Duodenal mucosa (tissue), 2 donors: ENCODE results near the gene MYH11.
"Not testable (repeated sequence)": the region's sequence is repeated elsewhere in the genome, so short reads cannot be mapped to it uniquely, and the experiment has no call there.

Experiments
- H3K27ac ChIP-seq: one replicate; pipeline ENCODE4 v1.7.0; 2013; ENCODE audit warnings: low read depth, low read length
- H3K27me3 ChIP-seq, 2 donors: one replicate each; pipeline ENCODE4 v1.7.0; 2013; ENCODE audit warnings: low read length in 2 of 2, control low read depth in 1 of 2; ENCODE audit not compliant: insufficient read depth in 2 of 2, control insufficient read depth in 1 of 2
- H3K36me3 ChIP-seq, 2 donors: one replicate each; pipeline ENCODE4 v1.7.0; 2013; ENCODE audit warnings: low read length in 2 of 2, control low read depth in 1 of 2; ENCODE audit not compliant: insufficient read depth in 2 of 2, control insufficient read depth in 1 of 2
- H3K4me1 ChIP-seq, 2 donors: one replicate each; pipeline ENCODE4 v1.7.0; 2013; ENCODE audit warnings: low read length in 2 of 2, control low read depth in 1 of 2; ENCODE audit not compliant: insufficient read depth in 2 of 2, control insufficient read depth in 1 of 2
- H3K4me3 ChIP-seq, 2 donors: one replicate each; pipeline ENCODE4 v1.7.0; 2013; ENCODE audit warnings: low read length in 2 of 2, low read depth in 1 of 2
- H3K9ac ChIP-seq, 2 donors: one replicate each; pipeline ENCODE4 v1.7.0; 2013; ENCODE audit warnings: low read length in 2 of 2, low read depth in 1 of 2
- H3K9me3 ChIP-seq, 2 donors: one replicate each; pipeline ENCODE4 v1.7.0; 2013; ENCODE audit warnings: low read length in 2 of 2, control low read depth in 1 of 2; ENCODE audit not compliant: control insufficient read depth in 1 of 2

MYH11 gene

GRCh38 chr16:15701367-15701766 lies 155.5 kb downstream of the MYH11 start:
- H3K4me1 ChIP-seq, result no peaks in the 10 kb centered on the region
- H3K4me3 ChIP-seq, result no peak overlapping the region
- no peak overlapping the region for H3K27ac ChIP-seq
- H3K27me3 ChIP-seq, result no peaks in the 10 kb centered on the region
- H3K36me3 ChIP-seq, result peaks cover 29 to 56% of the 10 kb centered on the region in 2 donors
- H3K9me3 ChIP-seq, result no peaks in the 10 kb centered on the region
- no peak overlapping the region for H3K9ac ChIP-seq

GRCh38 chr16:15699819-15700218 lies 157.0 kb downstream of the MYH11 start:
- H3K27me3 ChIP-seq, result no peaks in the 10 kb centered on the region
- H3K4me3 ChIP-seq, result no peak overlapping the region
- H3K9ac ChIP-seq, result no peak overlapping the region
- no peaks in the 10 kb centered on the region for H3K4me1 ChIP-seq
- H3K27ac ChIP-seq, result no peak overlapping the region
- H3K36me3 ChIP-seq, result peaks cover 30 to 59% of the 10 kb centered on the region in 2 donors
- H3K9me3 ChIP-seq, result no peaks in the 10 kb centered on the region

DNA sequence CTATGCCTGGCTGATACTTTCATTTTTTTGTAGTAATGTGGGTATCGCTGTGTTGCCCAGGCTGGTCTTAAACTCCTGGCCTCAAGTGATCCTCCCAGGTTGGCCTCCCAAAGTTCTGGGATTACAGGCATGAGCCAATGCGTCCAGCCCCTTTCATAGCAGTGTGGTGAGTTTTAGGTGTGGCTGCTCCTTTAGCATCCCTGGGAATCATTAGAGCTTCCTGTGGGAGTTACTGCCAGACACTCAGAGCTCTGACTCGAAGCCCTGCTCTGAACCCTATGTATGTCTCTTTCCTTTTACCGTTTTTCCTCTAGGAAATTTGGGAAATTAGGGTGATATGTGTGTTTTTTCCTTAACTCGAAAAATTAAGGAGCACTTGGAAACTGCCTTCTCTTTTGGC lies 162.3 kb downstream of the MYH11 start:
- Histone ChIP-seq H3K27me3 (no peaks in the 10 kb centered on the region), H3K36me3 (peaks cover 36 to 84% of the 10 kb centered on the region in 2 donors), H3K4me3 (no peak overlapping the region), H3K4me1 (no peaks in the 10 kb centered on the region), H3K9me3 (no peaks in the 10 kb centered on the region), H3K9ac (no peak overlapping the region), H3K27ac (no peak overlapping the region)

- not testable (repeated sequence) for H3K27ac ChIP-seq, H3K9ac ChIP-seq, H3K27me3 ChIP-seq, H3K9me3 ChIP-seq, H3K4me1 ChIP-seq, H3K4me3 ChIP-seq
- H3K36me3 ChIP-seq, result peaks cover 28 to 84% of the 10 kb centered on the region in 2 donors
Measured at GRCh38 chr16:15692508-15692907, 164.3 kb downstream of the MYH11 start.

DNA sequence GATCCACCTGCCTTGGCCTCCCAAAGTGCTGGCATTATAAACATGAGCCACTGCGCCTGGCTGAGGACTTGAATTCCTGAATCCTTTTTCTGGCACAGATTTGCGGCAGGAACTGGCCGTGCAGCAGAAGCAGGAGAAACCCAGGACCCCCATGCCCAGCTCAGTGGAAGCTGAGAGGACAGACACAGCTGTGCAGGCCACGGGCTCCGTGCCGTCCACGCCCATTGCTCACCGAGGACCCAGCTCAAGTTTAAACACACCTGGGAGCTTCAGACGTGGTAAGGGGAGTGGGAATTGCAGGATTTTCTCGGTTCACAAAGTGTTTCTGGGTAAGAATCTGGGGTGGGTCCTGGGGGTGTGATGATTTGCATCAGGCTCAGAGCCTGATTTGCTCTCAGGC lies 165.8 kb downstream of the MYH11 start:
- Histone ChIP-seq H3K27ac (no peak overlapping the region), H3K4me3 (no peak overlapping the region), H3K36me3 (peaks cover 25 to 84% of the 10 kb centered on the region in 2 donors)

GRCh38 chr16:15690296-15690695 lies 166.5 kb downstream of the MYH11 start:
- peaks cover 25 to 87% of the 10 kb centered on the region in 2 donors for H3K36me3 ChIP-seq
- no peak overlapping the region for H3K9ac ChIP-seq
- H3K4me1 ChIP-seq, result no peaks in the 10 kb centered on the region
- H3K27ac ChIP-seq, result no peak overlapping the region
- H3K27me3 ChIP-seq, result no peaks in the 10 kb centered on the region
- no peak overlapping the region for H3K4me3 ChIP-seq
- H3K9me3 ChIP-seq, result no peaks in the 10 kb centered on the region

More for the DNA sequence above, 165.8 kb downstream of the MYH11 start:
- Histone ChIP-seq H3K9ac (no peak overlapping the region), H3K27me3 (no peaks in the 10 kb centered on the region), H3K4me1 (no peaks in the 10 kb centered on the region), H3K9me3 (no peaks in the 10 kb centered on the region)

DNA sequence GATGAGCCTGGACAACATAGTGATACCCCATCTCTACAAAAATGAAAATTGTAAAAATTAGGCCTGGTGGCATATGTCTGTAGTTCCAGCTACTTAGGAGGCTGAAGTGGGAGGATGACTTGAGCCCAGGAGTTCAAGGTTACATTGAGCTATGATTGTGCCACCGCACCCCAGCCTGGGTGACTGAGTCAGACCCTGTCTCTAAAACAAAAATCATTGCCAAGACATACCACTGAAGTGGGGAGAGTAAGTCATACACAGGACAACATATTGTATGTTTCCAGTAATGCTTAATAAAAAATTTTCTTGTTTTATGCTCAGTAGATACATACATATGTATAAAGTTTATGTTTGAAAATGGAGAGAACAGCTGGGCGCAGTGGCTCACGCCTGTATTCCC lies 167.5 kb downstream of the MYH11 start:
- H3K36me3 ChIP-seq, result peaks cover 23 to 88% of the 10 kb centered on the region in 2 donors
- H3K27ac ChIP-seq, result no peak overlapping the region
- H3K27me3 ChIP-seq, result no peaks in the 10 kb centered on the region
- no peaks in the 10 kb centered on the region for H3K9me3 ChIP-seq
- H3K9ac ChIP-seq, result no peak overlapping the region
- H3K4me1 ChIP-seq, result no peaks in the 10 kb centered on the region
- H3K4me3 ChIP-seq, result no peak overlapping the region

GRCh38 chr16:15686287-15686686 lies 170.5 kb downstream of the MYH11 start:
- Histone ChIP-seq H3K27ac (no peak overlapping the region), H3K9ac (no peak overlapping the region), H3K27me3 (no peaks in the 10 kb centered on the region), H3K4me3 (no peak overlapping the region), H3K36me3 (peaks cover 19 to 69% of the 10 kb centered on the region in 2 donors), H3K4me1 (no peaks in the 10 kb centered on the region), H3K9me3 (no peaks in the 10 kb centered on the region)

DNA sequence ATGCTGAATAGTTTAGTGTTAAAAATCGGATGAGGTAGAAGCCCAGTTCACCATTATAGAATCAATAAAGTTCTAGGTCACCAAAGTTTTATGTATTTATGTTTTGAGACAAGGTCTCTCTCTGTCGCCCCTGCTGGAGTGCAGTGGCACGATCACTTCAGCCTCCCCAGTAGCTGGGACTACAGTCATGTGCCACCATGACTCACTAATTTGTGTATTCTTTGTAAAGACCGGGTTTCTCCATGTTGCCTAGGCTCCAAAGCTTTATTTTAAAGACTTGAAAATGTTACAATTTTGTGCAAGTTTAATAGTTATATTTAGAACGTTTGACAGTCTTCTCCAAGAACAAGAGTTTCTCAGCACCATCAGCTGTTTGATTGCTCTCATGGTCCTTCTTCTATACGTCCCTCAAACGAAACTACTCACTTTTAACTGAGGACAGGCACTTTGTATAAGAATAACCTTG lies 174.7 kb downstream of the MYH11 start:
- Histone ChIP-seq H3K9me3 (no peaks in the 10 kb centered on the region), H3K27me3 (no peaks in the 10 kb centered on the region), H3K27ac (no peak overlapping the region), H3K4me3 (no peak overlapping the region), H3K9ac (no peak overlapping the region), H3K4me1 (no peaks in the 10 kb centered on the region), H3K36me3 (peaks cover 14 to 65% of the 10 kb centered on the region in 2 donors)

- Histone ChIP-seq H3K4me1 (peaks cover 0 to 6% of the 10 kb centered on the region in 2 donors), H3K9ac (no peak overlapping the region), H3K27me3 (no peaks in the 10 kb centered on the region), H3K4me3 (no peak overlapping the region), H3K36me3 (peaks cover 8 to 37% of the 10 kb centered on the region in 2 donors), H3K27ac (no peak overlapping the region), H3K9me3 (no peaks in the 10 kb centered on the region)
Measured at GRCh38 chr16:15677447-15677846, 179.4 kb downstream of the MYH11 start.

DNA sequence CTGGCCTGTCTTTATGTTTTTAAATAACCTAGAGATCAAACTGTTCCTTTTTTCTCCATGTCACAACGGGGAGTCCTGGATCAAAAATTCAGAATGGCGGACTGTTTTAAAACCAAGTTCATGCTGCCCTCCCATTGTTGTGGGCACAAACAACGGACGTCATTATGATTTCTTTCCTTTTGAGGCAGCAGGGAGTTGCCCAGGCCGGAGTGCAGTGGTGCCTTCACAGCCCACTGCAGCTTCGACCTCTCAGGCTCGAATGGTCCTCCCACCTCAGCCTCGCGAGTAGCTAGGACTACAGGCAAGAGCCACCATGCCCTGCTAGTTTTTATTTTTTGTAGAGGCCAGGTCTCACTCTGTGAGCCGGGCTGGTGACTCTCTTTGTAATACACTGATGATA lies 180.3 kb downstream of the MYH11 start:
- H3K36me3 ChIP-seq, result peaks cover 8 to 39% of the 10 kb centered on the region in 2 donors
- no peak overlapping the region for H3K27ac ChIP-seq
- H3K4me3 ChIP-seq, result no peak overlapping the region
- H3K9me3 ChIP-seq, result no peaks in the 10 kb centered on the region
- peaks cover 0 to 6% of the 10 kb centered on the region in 2 donors for H3K4me1 ChIP-seq
- no peaks in the 10 kb centered on the region for H3K27me3 ChIP-seq
- H3K9ac ChIP-seq, result no peak overlapping the region
